DMS114 treated with DMSO at 0.1 percent for 48 hours (cell line): ENCODE data around the gene CLEC16A.

Source experiments
- DNase-seq: peaks from one replicate; lab custom pipeline; 2025; ENCODE audit not compliant: unreplicated experiment; lab: John Stamatoyannopoulos, UW

Gene CLEC16A

GRCh38 chr16:11011326-11011725 lies 67.0 kb downstream of the CLEC16A start:
- DNase-seq, result no peak

- DNase-seq, result no peak
These were observed 68.5 kb downstream of the CLEC16A start for GRCh38 chr16:11012841-11013240.

GRCh38 chr16:11014136-11014535 lies 69.8 kb downstream of the CLEC16A start:
- DNase-seq, result no peak

GRCh38 chr16:11015076-11015475 lies 70.7 kb downstream of the CLEC16A start:
- no peak for DNase-seq

DNA sequence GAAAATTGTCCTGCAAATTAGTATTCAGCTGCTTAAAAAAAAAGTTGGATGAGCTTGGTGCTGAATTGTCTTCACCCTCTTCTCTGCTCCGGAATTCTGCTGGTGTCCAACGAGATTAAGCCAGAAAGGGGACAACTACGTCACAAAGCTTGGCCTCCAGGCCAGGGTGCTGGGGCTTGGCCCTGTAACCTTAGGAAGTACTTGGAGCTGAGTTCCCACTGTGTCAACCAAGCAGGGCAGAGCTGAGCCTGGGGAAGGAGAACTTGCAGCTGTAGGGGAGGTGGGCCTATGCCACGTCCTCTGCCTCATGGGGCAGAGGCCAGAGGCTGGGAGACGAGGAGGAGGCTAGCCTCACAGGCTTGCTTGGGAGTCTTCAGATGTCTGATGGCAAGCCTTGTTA lies 71.2 kb downstream of the CLEC16A start:
- DNase-seq, result no peak

- DNase-seq, result no peak
These were observed 72.2 kb downstream of the CLEC16A start for GRCh38 chr16:11016524-11016988.

DNA sequence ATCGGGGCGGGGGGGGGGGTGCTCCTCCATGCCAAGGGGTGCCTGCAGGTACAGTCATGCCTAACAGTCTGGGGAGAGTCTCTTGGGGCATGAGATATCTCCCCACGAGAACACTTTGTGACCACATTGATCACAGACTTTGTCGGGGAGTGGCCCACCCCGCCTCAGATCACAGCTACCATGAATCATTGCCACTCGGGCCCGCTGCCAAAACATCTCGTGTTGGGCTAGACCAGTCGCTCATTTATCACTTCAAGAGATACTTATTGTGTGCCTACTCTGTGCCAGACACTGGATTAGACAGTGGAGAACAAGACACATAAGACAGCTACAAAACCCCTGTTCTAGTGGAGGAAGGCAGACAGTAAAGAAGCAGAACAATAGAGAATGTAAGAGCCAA lies 72.6 kb downstream of the CLEC16A start:
- DNase-seq, result no peak

GRCh38 chr16:11017499-11017898 lies 73.1 kb downstream of the CLEC16A start:
- no peak for DNase-seq

- no peak for DNase-seq
These were observed 76.0 kb downstream of the CLEC16A start for GRCh38 chr16:11020388-11020787.

- no peak for DNase-seq
These were observed 76.6 kb downstream of the CLEC16A start for GRCh38 chr16:11020792-11021551.

DNA sequence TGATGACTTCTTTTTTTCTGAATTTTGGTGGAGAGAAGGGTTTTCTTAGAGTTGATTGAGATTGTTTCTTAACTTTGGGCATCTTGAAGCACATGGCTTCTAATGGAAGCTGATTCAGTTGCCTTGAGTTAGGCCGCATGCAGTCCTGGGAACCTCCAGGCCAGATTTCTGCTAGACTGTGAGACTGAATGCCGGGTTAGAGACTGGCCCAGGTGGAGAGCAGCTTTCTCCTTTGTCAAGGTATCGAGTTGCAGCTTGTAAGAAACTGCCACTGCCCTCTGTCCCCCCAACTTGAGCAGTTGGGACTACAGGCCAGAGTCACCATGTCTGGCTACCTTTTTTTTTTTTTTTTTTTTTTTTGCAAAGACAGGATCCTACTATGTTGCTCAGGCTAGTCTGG lies 77.6 kb downstream of the CLEC16A start:
- no peak for DNase-seq

- DNase-seq, result no peak
These were observed 79.1 kb downstream of the CLEC16A start for GRCh38 chr16:11023262-11024039.

- no peak for DNase-seq
These were observed 80.1 kb downstream of the CLEC16A start for GRCh38 chr16:11024333-11025053.

DNA sequence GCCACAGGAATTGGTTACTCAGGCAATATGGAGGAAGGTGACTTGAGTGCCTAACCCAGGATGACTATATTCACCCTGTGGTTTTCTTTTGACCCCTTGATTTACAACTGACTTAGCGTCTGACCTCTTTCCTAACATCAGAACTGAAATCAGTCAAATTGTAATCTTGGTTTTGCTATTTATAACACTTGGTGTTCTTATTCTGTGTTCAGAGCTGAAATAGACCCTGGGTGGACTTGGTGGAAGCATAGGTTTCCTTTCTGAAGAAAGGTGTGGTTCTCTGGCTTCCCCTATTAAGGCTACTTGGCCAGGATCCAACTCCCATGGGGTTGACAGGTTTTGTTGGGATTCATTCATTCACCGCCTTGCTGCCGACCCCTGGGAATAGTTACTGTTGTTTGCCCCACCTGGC lies 80.8 kb downstream of the CLEC16A start:
- no peak for DNase-seq

DNA sequence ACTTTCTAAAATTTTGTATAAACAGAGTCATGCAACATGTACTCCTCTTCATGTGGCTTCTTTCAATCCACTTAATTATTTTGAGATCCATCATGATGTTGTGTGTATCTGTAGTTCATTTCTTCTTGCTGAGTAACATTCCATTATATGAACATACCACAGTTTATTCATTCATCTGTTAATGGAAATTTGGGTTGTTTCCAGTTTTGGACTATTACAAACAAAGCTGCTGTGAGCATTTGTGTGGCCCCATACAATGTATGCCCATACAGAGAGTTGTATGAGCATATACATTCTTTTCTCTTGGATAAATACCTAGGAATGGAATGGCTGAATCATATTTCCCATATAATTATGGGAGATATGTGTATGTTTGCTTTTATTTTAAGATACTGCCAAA lies 85.6 kb downstream of the CLEC16A start:
- DNase-seq, result no peak

GRCh38 chr16:11030990-11031510 lies 86.7 kb downstream of the CLEC16A start:
- no peak for DNase-seq

- no peak for DNase-seq
These were observed 87.9 kb downstream of the CLEC16A start for GRCh38 chr16:11032000-11032921.

DNA sequence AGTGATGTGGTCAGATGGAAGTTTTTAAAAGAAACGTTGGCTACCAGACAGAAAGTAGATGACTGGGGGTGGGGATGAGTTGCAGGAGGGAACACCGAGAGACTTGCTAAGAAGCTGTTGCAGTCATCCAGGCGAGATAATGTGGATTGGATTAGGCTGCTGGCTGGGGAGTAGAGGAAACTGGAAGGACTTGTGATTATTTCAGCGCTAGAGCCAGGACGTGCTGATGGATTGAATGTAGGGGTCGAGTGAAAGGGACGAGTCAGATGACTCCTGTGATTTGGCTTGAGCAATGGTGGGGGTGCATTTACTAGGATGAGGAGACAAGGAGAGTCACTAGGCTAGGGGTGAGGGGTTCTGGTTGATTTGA lies 88.5 kb downstream of the CLEC16A start:
- no peak for DNase-seq

GRCh38 chr16:11033629-11034420 lies 89.5 kb downstream of the CLEC16A start:
- DNase-seq, result no peak

DNA sequence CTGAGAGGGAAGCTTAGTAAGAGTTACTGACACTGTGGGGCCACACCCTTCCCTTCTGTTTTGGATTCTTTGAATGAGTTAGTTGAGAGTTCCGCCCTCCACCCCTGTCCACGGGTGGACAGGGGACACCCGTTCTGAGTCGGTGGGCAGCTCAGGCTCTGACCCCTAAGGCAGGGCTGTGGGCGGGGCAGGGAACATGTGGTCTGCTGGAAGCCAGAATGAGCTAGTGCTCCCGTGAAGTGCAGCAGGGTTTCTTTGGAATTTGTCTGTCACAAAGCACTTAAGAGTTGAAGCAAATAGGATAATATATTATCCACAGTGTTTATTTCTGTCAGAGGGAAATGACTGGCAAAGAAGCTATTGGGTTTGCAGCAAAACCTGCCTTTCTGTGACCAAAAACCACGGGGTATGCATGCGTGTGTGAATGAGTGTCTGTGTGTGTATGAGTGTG lies 90.1 kb downstream of the CLEC16A start:
- no peak for DNase-seq
